AG09319 (cell line): ENCODE results near the gene IER5L.

Experiments
- DNase-seq: peaks from one replicate; pipeline ENCODE4 v3.0.0-alpha.2; 2010; ENCODE audit warnings: low read depth; ENCODE audit errors: extremely low read depth
- TF ChIP-seq, protein P1 (sequence below): IDR thresholded peaks from 2 replicates; pipeline ENCODE4 v1.5.1; 2011; ENCODE audit warnings: low read depth, mild to moderate bottlenecking, inconsistent platforms, low read length, moderate library complexity

The IER5L gene

DNA sequence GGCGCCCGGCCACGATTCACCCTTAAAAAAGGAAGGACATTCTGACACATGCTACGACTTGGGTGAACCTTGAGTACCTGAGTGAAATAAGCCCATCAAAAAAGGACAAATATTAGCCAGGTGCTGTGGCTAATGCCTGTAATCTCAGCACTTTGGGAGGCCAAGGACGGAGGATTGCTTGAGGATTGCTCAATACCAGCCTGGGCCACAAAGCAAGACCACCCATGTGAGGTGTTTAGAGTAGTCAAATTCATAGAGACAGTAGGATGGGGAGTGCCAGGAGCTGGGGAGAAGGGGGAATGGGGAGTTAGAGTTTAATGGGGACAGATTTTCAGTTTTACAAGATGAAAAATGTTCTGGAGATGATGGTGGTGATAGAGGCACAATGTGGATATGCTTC lies 32.1 kb upstream of the IER5L start:
- TF ChIP-seq, protein P1, sequence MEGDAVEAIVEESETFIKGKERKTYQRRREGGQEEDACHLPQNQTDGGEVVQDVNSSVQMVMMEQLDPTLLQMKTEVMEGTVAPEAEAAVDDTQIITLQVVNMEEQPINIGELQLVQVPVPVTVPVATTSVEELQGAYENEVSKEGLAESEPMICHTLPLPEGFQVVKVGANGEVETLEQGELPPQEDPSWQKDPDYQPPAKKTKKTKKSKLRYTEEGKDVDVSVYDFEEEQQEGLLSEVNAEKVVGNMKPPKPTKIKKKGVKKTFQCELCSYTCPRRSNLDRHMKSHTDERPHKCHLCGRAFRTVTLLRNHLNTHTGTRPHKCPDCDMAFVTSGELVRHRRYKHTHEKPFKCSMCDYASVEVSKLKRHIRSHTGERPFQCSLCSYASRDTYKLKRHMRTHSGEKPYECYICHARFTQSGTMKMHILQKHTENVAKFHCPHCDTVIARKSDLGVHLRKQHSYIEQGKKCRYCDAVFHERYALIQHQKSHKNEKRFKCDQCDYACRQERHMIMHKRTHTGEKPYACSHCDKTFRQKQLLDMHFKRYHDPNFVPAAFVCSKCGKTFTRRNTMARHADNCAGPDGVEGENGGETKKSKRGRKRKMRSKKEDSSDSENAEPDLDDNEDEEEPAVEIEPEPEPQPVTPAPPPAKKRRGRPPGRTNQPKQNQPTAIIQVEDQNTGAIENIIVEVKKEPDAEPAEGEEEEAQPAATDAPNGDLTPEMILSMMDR, result no peak
- no peak for DNase-seq

DNA sequence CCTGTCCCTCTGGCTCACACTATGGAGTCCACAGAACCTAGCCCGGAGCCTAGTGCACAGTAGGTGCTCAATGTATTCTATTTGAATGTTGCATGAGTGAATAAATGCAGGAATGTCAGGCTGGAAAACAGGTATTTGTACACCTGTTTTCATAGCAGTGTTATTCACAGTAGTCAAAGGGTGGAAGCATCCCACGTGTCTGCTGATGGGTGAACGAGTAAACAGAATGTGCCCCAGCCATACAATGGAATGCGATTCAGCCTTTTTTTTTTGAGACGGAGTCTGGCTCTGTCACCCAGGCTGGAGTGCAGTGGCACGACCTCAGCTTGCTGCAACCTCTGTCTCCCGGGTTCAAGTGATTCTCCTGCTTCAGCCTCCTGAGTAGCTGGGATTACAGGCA lies 31.5 kb upstream of the IER5L start:
- DNase-seq, result no peak
- TF ChIP-seq, protein P1, result no peak

DNA sequence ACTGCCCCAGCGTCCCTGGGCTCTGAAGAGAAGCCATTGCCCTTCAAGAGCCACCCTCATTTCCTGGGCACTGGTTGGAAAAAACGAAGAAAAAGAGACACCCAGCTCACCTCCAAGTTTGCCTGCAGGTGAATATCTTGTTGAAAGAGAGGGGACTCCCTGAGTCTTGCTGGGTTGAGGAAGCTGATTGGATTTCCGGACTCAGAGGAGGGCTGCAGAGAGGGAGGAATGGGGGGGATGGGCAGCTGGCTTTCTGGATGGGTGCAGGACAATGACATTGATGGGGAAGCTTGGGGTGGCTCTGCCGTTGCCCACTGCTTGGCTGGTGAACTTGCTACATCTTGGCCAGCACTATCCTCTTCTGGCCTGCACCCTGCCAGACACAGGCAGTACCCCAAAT lies 31.0 kb upstream of the IER5L start:
- DNase-seq, result no peak
- TF ChIP-seq, protein P1, result no peak

DNA sequence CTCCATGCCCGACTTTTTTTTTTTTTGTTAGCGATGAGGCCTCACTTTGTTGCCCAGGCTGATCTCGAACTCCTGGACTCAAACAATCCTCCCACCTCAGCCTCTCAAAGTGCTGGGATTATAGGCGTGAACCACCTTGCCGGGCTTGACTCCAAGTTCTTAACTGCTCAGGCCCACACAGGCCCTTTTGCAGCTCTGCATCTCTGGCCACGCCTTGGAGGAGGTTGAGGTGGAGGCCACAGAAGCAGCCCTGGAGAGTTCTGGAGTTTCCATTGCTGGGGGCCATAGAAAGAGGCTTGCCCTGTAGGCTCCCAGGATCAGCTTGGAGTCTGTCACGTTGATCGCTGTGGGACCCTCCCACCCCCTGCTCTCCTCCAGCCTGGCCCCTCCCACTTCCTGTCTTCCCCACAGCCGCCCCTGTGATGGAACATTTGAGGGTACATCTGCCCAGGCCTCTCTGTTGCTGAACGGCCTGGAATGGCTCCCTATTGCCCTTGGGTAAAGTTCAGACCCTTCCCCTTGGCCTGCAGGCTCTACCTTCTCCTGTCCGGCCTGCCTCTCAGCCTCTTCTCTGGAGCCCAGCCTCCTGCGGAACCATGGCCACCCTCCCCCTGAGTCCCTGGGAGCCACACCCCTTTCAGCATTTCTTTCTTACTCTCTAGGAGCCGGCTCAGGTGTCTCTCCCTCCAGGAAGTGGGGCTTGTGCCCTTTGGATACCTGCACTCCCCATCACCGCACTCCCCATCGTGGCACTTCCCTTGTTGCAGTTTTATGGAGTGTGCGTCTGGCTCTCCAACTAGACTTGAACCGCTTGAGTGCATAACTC lies 30.4 kb upstream of the IER5L start:
- TF ChIP-seq, protein P1, result no peak
- DNase-seq, result no peak

DNA sequence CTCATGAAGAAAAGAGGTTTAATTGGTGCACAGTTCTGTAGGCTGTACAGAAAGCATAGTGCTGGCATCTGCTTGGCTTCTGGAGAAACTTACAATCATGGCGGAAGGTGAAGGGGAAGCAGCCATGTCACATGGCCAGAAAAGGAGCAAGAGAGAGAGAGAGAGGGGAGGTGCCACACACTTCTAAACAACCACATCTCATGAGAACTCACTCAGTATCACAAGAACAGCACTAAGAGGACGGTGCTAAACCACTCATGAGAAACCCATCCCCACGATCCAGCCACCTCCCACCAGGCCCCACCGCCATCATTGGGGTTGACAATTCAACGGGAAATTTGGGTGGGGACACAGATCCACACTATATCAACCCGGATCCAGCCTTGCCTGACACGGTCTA lies 28.8 kb upstream of the IER5L start:
- DNase-seq, result no peak
- TF ChIP-seq, protein P1, result no peak

DNA sequence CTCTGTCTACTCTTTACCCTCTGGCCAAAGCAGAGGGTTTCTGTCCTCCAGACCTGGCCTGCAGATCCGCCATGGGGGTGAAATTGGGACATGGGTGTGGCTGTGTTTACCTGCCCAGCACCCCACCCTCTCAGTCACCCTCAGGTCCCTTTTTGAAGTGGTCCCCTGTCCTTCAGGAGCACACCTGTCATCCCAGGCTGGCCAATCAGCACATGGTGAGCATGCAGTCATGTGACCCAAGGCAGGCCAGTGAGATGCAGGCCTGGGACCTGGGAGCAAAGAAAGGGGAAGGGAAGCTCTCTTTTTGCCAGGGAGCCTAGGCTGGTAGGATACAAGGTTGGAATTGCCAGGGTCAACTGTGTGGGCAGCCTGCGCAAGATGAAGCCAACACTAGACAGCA lies 28.3 kb upstream of the IER5L start:
- TF ChIP-seq, protein P1, result no peak

DNA sequence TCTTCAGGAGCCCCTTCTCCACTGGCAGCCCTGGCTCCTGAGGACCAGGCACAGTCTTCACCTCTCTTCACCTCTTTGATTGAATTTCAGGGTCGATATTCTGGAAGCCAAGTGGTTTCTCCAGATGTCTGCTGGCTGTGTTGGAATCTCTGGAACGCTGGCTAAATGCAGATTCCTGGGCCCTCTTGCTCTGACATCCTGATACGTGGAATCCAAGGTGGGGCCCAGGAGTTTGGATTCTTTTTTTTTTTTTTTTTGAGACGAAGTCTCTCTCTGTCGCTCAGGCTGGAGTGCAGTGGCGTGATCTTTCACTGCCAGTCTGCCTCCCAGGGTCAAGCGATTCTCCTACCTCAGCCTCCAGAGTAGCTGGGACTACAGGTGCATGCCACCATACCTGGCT lies 26.8 kb upstream of the IER5L start:
- TF ChIP-seq, protein P1, result no peak
- no peak for DNase-seq

More for the DNA sequence above, 28.3 kb upstream of the IER5L start:
- no peak for DNase-seq
